ENCODE measurements around the gene CLP1. TPM values are rescaled to one million over a fixed set of nuclear protein-coding genes. Genes with fewer than 3 reads are reported as not detected.

Gene CLP1
- total RNA-seq, 1 donor from 2014 or later: 17.1 TPM

DNA sequence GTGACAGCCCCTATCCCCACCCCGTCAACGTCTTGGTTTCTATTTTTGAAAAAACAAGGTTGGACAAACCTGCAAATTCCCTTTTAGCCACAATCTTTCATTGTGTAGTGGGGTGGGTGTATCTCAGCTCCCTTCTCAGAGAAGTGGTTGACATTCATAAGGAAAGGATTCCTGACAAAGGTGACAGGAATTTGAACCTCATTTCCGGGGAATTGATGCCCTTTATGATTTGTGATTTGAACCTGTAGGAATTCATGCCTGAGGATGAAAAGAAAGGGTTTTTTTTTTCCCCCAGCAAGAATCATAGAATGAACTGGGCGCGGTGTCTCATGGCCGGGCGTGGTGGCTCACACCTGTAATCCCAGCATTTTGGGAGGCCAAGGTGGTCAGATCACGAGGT lies 22.3 kb upstream of the CLP1 start:
- peaks cover 24% of the 10 kb centered on the region for H3K27me3 Mint-ChIP-seq (ENCODE audit: unreplicated experiment)
- no peak overlapping the region for H3K4me3 Mint-ChIP-seq (ENCODE audit: unreplicated experiment)
- H3K9me3 Mint-ChIP-seq (ENCODE audit: unreplicated experiment): peaks cover 18% of the 10 kb centered on the region
- H3K4me1 Mint-ChIP-seq (ENCODE audit: low read depth, unreplicated experiment): peaks cover 18% of the 10 kb centered on the region
- peaks cover 3% of the 10 kb centered on the region for H3K36me3 Mint-ChIP-seq (ENCODE audit: unreplicated experiment)
- no peak for TF ChIP-seq CTCF (IDR thresholded peaks at IDR 0.05; ENCODE audit: partially characterized antibody, unreplicated experiment)
- no peak overlapping the region for H3K27ac Mint-ChIP-seq (ENCODE audit: unreplicated experiment)
- DNase-seq: no peak

GRCh38 chr11:57637626-57638004 lies 19.9 kb upstream of the CLP1 start:
- Mint-ChIP-seq H3K27ac (ENCODE audit: unreplicated experiment) (peak overlapping the region; percentile 100), H3K9me3 (ENCODE audit: unreplicated experiment) (peaks cover 15% of the 10 kb centered on the region), H3K4me1 (ENCODE audit: low read depth, unreplicated experiment) (peaks cover 22% of the 10 kb centered on the region), H3K36me3 (ENCODE audit: unreplicated experiment) (no peaks in the 10 kb centered on the region), H3K4me3 (ENCODE audit: unreplicated experiment) (peak overlapping the region; percentile 98), H3K27me3 (ENCODE audit: unreplicated experiment) (peaks cover 28% of the 10 kb centered on the region)
- peak; percentile 59 for DNase-seq
- no peak for TF ChIP-seq CTCF (IDR thresholded peaks at IDR 0.05; ENCODE audit: partially characterized antibody, unreplicated experiment)

- Mint-ChIP-seq H3K9me3 (ENCODE audit: unreplicated experiment) (peaks cover 15% of the 10 kb centered on the region), H3K4me3 (ENCODE audit: unreplicated experiment) (peak overlapping the region; percentile 98), H3K27me3 (ENCODE audit: unreplicated experiment) (peaks cover 29% of the 10 kb centered on the region), H3K27ac (ENCODE audit: unreplicated experiment) (peak overlapping the region; percentile 100), H3K4me1 (ENCODE audit: low read depth, unreplicated experiment) (peaks cover 25% of the 10 kb centered on the region), H3K36me3 (ENCODE audit: unreplicated experiment) (no peaks in the 10 kb centered on the region)
- DNase-seq: peak; percentile 81
- TF ChIP-seq CTCF (IDR thresholded peaks at IDR 0.05; ENCODE audit: partially characterized antibody, unreplicated experiment): no peak
Measured at GRCh38 chr11:57638005-57638781, 19.4 kb upstream of the CLP1 start.

GRCh38 chr11:57638811-57639320 lies 18.7 kb upstream of the CLP1 start:
- Mint-ChIP-seq H3K27me3 (ENCODE audit: unreplicated experiment) (peaks cover 34% of the 10 kb centered on the region), H3K4me1 (ENCODE audit: low read depth, unreplicated experiment) (peaks cover 32% of the 10 kb centered on the region), H3K4me3 (ENCODE audit: unreplicated experiment) (peak overlapping the region; percentile 98), H3K27ac (ENCODE audit: unreplicated experiment) (peak overlapping the region; percentile 100), H3K9me3 (ENCODE audit: unreplicated experiment) (peaks cover 18% of the 10 kb centered on the region), H3K36me3 (ENCODE audit: unreplicated experiment) (no peaks in the 10 kb centered on the region)
- DNase-seq: peak; percentile 50
- TF ChIP-seq CTCF (IDR thresholded peaks at IDR 0.05; ENCODE audit: partially characterized antibody, unreplicated experiment): no peak
